Activated T-cell treated with anti-CD3 and anti-CD28 coated beads for 1 hour (primary cell): Measurements from ENCODE around the gene BIN1.
"Not testable (repeated sequence)": the region's sequence is repeated elsewhere in the genome, so short reads cannot be mapped to it uniquely, and the experiment has no call there.

Experiments used
- DNase-seq: peaks from one replicate; pipeline ENCODE4 v3.0.0-alpha.2; 2020; ENCODE audit warnings: low read depth

Gene BIN1

DNA sequence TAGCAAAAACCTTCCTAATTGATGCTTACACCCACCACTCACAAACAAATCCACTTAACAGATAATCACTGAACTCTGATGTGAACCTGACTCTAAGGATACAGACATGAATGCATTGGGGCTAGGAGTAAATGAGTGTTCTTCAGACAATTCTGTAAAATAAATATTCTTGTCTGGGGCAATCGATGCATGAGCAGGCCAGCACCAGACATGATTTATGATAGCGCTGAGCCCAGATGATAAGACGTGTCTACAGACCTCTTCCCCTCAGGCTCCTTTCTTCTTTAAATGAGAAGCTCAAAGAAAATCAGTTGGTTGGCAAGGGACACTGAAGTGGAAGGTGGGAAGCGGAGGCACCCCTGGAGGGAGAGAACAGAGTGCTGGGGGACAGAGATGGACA, 27.3 kb upstream of the BIN1 start:
- no peak for DNase-seq

DNA sequence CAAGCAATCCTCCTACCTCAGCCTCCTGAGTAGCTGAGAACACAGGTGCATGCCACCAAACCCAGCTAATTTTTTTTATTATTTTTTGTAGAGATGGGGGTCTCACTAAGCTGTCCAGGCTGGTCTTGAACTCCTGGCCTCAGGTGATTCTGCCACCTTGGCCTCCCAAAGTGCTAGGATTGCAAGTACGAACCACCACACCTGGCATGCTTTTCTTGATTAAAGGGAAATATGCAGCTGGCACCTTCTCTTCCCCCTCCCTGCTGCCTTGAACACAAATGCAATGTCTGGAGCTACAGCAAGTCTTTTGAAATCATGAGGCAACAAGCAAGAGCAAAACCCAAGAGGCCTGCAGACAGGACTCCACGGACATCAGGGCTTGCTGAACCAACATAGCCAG, 26.8 kb upstream of the BIN1 start:
- no peak for DNase-seq

GRCh38 chr2:127130421-127130820, 23.5 kb upstream of the BIN1 start:
- DNase-seq, result no peak

GRCh38 chr2:127129937-127130336, 23.0 kb upstream of the BIN1 start:
- no peak for DNase-seq

DNA sequence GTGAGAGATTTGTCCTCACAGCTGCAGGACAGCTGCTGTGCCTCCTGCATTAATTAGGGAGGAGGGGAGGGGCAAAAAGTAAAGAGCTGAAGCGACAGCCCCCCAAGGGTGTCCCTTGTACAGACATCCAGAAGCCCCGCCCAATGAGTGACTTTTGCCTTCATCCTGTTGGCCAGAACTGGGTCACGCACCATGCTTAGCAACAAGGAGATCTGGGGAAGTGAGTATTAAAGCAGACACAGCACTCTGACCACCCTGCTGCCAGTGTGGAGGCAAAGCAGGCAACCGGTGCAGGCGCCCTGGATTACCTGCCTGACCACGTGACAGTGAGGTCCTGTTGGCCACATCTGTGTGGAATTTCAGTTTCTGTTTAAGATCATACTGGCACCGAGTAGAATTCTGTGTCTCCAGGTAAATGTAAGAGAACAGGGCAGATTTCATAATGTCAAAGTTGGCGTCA, 21.5 kb upstream of the BIN1 start:
- no peak for DNase-seq

DNA sequence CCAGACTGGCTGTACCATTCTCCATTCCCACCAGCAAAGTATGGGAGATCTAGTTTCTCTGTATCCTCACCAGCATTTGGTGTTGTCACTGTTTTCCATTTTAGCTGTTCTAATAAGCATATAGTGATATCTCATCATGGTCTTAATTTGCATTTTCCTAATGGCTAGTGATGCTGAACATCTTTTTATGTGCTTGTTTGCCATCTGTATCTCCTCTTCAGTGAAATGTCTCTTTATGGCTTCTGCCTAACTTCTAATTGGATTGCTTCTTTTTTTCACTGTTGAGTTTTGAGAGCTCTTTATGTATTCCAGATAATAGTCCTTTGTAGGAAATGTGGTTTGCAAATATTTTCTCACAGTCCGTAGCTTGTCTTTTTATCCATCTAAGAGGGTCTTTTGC, 18.9 kb upstream of the BIN1 start:
- DNase-seq, result no peak

DNA sequence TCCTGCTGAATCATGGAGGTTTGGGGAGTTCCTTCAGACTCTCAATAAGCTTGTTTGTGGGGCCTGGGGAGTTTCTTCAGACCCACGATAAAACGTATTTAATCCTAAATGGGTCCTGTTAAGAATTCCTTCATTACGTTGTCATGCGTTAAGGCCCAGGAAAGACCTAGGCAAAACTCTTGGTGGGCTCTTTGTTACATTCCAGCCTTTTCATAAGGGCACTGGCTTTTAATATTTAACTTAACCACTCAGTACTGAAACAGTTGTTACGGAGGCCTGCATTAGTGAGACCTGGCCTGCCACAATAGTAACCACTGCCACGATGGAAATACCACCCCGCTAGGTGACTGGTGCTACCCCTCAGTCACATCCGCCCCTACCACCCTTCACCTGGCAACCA, 17.5 kb upstream of the BIN1 start:
- no peak for DNase-seq

- no peak for DNase-seq
These were observed 15.5 kb upstream of the BIN1 start for GRCh38 chr2:127122361-127123027.

DNA sequence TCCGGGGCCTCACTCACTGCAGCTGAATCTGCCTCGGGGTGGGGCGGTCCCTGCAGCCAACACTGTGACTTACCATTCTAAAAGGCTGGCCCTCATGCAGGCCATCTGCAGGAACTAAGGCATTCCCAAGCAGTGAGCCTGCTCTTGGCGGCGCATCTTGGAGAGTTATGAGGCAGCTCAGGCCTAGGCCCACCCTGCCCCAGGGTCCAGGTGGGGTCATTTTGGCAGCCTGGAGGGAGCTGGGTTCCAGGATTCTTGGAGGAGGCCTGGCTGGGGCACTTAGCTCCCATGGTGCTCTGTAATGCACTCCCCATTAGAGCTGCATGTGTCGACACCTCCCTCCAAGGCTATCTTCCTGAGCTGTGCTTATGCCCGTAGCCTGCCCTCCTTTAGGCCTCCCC, 14.8 kb upstream of the BIN1 start:
- DNase-seq, result no peak

- no peak for DNase-seq
These were observed 14.4 kb upstream of the BIN1 start for GRCh38 chr2:127121353-127121752.

GRCh38 chr2:127120408-127120807, 13.5 kb upstream of the BIN1 start:
- DNase-seq, result not testable (repeated sequence)

- no peak for DNase-seq
These were observed 11.5 kb upstream of the BIN1 start for GRCh38 chr2:127118467-127118866.

GRCh38 chr2:127118038-127118437, 11.1 kb upstream of the BIN1 start:
- DNase-seq, result no peak

- DNase-seq, result no peak
These were observed 10.6 kb upstream of the BIN1 start for GRCh38 chr2:127117603-127118002.

GRCh38 chr2:127115471-127116199, 8.7 kb upstream of the BIN1 start:
- DNase-seq, result no peak

- DNase-seq, result no peak
These were observed 4.0 kb upstream of the BIN1 start for GRCh38 chr2:127110985-127111384.

- no peak for DNase-seq
These were observed 1.2 kb upstream of the BIN1 start for GRCh38 chr2:127108090-127108523.

- DNase-seq, result no peak
These were observed 657 bp upstream of the BIN1 start for GRCh38 chr2:127107622-127107999.

GRCh38 chr2:127106457-127106990, 430 bp downstream of the BIN1 start:
- DNase-seq, result no peak

DNA sequence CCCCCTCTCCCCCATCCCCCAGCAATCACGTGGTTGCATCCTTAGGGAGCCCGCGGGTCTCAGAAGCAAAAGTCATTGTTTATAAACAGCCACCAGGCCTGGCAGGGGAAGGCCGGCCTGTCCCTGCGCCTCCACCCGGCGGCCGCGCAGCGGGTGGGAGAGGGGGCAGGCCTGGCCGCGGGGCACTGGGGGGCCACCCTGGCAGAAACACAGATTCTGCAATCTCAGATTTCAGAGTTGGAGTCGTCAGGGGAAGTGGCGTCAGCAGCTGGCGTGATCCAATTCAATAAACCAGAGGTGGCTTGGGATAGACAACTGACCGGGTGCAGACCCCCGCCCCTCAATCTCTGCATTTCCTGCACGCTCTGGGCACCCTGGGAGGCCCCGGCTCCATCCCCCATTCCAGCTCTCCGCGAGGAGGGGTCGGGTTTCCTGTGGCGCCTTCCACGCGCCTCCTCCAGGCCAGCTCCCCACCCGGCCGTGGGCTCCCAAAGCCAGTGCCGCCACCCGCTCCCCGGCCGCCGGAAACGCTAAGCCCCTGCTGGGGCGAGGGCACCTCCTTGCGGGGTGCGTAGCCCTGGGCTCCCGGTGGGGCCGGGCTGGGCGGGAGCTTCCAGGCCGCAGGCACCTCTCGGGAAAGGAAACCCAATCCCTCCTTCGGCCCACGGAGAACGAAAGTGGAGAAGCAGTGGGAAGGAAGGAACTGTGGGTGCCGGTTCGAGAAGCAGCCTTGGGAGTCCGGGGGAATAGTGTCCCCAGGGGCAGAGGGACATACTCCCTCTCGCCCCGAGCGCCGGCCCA, 1.1 kb downstream of the BIN1 start:
- no peak for DNase-seq

DNA sequence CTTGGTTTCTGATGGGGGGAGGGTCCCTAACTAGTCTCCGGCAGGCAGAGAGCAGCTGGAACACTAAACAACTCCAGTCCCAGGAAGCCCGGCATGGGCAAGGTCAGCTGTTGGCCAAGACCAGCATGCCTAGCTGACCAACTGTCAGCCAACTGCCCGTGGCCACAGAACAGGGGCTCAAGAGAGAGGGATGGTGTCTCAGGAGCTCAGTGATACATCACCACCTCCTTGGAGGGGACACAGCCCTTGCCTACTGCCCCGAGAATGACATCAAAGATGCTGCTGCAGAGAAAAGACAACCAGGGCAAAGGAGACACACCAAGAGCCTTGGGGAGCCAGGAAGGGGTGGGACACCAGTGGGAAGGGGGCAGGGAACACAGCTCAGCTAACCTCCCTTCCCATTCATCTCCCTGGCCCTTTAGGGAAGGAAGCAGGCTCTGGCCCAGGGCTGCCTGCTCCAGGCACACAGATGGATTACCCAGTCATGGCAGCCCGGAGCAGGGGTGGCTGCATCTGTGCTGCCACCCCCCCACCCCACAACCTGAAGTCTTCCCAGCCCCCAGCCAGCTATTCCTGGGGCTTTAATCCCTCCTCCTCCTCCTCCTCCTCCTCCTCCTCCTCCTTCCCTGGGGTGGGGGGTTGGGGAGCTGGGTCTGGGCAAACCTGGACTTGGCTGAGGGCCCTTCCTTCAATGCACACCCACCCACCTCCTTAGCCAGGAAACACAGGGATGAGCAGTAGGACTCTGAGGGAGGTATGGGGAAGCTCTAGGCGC, 1.9 kb downstream of the BIN1 start:
- DNase-seq, result no peak

GRCh38 chr2:127104166-127104660, 2.7 kb downstream of the BIN1 start:
- no peak for DNase-seq
